NT2/D1 (cell line): ENCODE data around the gene TRIM40.

Source experiments
- YY1 ChIP-seq: IDR thresholded peaks from 2 replicates; pipeline ENCODE4 v1.6.1; 2011; ENCODE audit not compliant: insufficient read length, insufficient read depth
- ZNF274 ChIP-seq: IDR thresholded peaks from 2 replicates; pipeline ENCODE4 v1.6.1; 2011; ENCODE audit warnings: mild to moderate bottlenecking, low read depth, low read length

DNA sequence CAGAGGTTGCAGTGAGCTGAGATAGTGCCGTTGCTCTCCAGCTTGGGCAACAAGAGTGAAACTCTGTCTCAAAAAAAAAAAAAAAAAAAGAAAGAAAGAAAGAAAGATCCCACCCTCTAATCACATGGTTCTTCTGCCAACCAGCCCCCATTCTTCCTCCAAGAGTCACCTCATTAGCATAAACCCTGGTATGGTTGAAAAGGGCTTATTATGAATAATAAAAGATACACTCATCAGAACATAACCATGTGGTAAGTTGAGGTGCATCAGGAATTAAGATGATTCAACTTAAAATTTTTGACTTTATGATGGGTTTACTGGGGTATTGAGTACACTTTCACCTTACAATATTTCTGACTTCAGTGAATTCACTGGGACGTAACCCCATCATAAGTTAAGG lies 793 bp upstream of the TRIM40 start:
- no peak for TF ChIP-seq YY1
- TF ChIP-seq ZNF274: no peak
